MM.1S (cell line): ENCODE results near the gene KBTBD2.

Source experiments
- CTCF ChIP-seq: fragments of 300-600 bp; sonication (generic); IDR thresholded peaks from 2 replicates; pipeline ENCODE4 v1.5.1; 2016; ENCODE audit warnings: antibody characterized with exemption, low read length, mixed read lengths
- EZH2phosphoT487 ChIP-seq: fragments of 300-600 bp; sonication (generic); IDR thresholded peaks from 2 replicates; pipeline ENCODE4 v1.6.1; 2018; ENCODE audit warnings: antibody characterized with exemption, low read length

- TF ChIP-seq CTCF (no peak), EZH2phosphoT487 (no peak)
Measured at GRCh38 chr7:32888505-32888904, 3.1 kb downstream of the KBTBD2 start.
